ENCODE data around the gene RPRD1A.

DNA sequence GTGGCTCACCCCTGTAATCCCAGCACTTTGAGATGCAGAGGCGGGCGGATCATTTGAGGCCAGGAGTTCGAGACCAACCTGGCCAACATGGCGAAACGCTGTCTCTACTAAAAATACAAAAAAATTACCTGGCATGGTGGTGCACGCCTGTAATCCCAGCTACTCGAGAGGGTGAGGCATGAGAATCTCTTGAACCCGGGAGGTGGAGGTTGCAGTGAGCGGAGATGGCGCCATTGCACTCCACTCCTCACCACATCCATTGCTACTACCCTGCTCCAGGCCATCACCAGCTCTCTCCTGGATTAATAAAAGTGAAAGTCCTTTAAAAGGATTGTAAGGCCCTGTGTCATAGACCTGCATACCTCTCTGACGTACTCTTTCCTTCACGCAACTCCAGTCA lies 93.7 kb downstream of the RPRD1A start:
- no peak for TF ChIP-seq SMC3 (IDR thresholded peaks at IDR 0.05; ENCODE audit: low read depth, low read length)
- TF ChIP-seq POLR2A (IDR thresholded peaks at IDR 0.05; ENCODE audit: low read depth, low read length) = no peak
- no peak for TF ChIP-seq RAD21 (IDR thresholded peaks at IDR 0.05; ENCODE audit: low read length)
- TF ChIP-seq, protein P1, sequence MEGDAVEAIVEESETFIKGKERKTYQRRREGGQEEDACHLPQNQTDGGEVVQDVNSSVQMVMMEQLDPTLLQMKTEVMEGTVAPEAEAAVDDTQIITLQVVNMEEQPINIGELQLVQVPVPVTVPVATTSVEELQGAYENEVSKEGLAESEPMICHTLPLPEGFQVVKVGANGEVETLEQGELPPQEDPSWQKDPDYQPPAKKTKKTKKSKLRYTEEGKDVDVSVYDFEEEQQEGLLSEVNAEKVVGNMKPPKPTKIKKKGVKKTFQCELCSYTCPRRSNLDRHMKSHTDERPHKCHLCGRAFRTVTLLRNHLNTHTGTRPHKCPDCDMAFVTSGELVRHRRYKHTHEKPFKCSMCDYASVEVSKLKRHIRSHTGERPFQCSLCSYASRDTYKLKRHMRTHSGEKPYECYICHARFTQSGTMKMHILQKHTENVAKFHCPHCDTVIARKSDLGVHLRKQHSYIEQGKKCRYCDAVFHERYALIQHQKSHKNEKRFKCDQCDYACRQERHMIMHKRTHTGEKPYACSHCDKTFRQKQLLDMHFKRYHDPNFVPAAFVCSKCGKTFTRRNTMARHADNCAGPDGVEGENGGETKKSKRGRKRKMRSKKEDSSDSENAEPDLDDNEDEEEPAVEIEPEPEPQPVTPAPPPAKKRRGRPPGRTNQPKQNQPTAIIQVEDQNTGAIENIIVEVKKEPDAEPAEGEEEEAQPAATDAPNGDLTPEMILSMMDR (conservative IDR thresholded peaks at IDR 0.05; ENCODE audit: low read depth, low read length) = no peak
- no peak for TF ChIP-seq MAZ (IDR thresholded peaks at IDR 0.05; ENCODE audit: borderline replicate concordance, low read depth, low read length)
- no peak for TF ChIP-seq RFX5 (IDR thresholded peaks at IDR 0.05; ENCODE audit: low read depth, low read length)

Data from IMR-90 (cell line).